Measurements from ENCODE around the gene NHS. TPM values are rescaled to one million over a fixed set of nuclear protein-coding genes. Genes with fewer than 3 reads are reported as not detected.

NHS gene
- total RNA-seq, 1 donor from 2014 or later: 8.6 TPM

GRCh38 chrX:17627026-17627425 is 252.0 kb downstream of the NHS start:
- DNase-seq (ENCODE audit: low read depth): no peak
- H3K36me3 ChIP-seq (ENCODE audit: control insufficient read depth, insufficient read depth, low read length): no peaks in the 10 kb centered on the region
- no peak overlapping the region for H3K4me3 ChIP-seq (ENCODE audit: low read depth, low read length)
- no peak for TF ChIP-seq CTCF (IDR thresholded peaks at IDR 0.05; ENCODE audit: insufficient read depth, low read length, poor library complexity, severe bottlenecking)
- no peaks in the 10 kb centered on the region for H3K27me3 ChIP-seq (ENCODE audit: control insufficient read depth, insufficient read depth, low read length)

- H3K27me3 ChIP-seq (ENCODE audit: control insufficient read depth, insufficient read depth, low read length): no peaks in the 10 kb centered on the region
- no peak for DNase-seq (ENCODE audit: low read depth)
- TF ChIP-seq CTCF (IDR thresholded peaks at IDR 0.05; ENCODE audit: insufficient read depth, low read length, poor library complexity, severe bottlenecking): no peak
- H3K4me3 ChIP-seq (ENCODE audit: low read depth, low read length): no peak overlapping the region
- H3K36me3 ChIP-seq (ENCODE audit: control insufficient read depth, insufficient read depth, low read length): no peaks in the 10 kb centered on the region
Observed at GRCh38 chrX:17628976-17629375, 254.0 kb downstream of the NHS start.

- Histone ChIP-seq H3K4me3 (ENCODE audit: low read depth, low read length) (no peak overlapping the region), H3K36me3 (ENCODE audit: control insufficient read depth, insufficient read depth, low read length) (no peaks in the 10 kb centered on the region), H3K27me3 (ENCODE audit: control insufficient read depth, insufficient read depth, low read length) (no peaks in the 10 kb centered on the region)
- DNase-seq (ENCODE audit: low read depth): no peak
- no peak for TF ChIP-seq CTCF (IDR thresholded peaks at IDR 0.05; ENCODE audit: insufficient read depth, low read length, poor library complexity, severe bottlenecking)
Observed at GRCh38 chrX:17629519-17629918, 254.5 kb downstream of the NHS start.

GRCh38 chrX:17631647-17632046 is 256.6 kb downstream of the NHS start:
- H3K4me3 ChIP-seq (ENCODE audit: low read depth, low read length): no peak overlapping the region
- no peak for DNase-seq (ENCODE audit: low read depth)
- no peaks in the 10 kb centered on the region for H3K27me3 ChIP-seq (ENCODE audit: control insufficient read depth, insufficient read depth, low read length)
- no peaks in the 10 kb centered on the region for H3K36me3 ChIP-seq (ENCODE audit: control insufficient read depth, insufficient read depth, low read length)
- no peak for TF ChIP-seq CTCF (IDR thresholded peaks at IDR 0.05; ENCODE audit: insufficient read depth, low read length, poor library complexity, severe bottlenecking)

- no peak for TF ChIP-seq CTCF (IDR thresholded peaks at IDR 0.05; ENCODE audit: insufficient read depth, low read length, poor library complexity, severe bottlenecking)
- H3K36me3 ChIP-seq (ENCODE audit: control insufficient read depth, insufficient read depth, low read length): no peaks in the 10 kb centered on the region
- no peak overlapping the region for H3K4me3 ChIP-seq (ENCODE audit: low read depth, low read length)
- DNase-seq (ENCODE audit: low read depth): no peak
- H3K27me3 ChIP-seq (ENCODE audit: control insufficient read depth, insufficient read depth, low read length): no peaks in the 10 kb centered on the region
Observed at GRCh38 chrX:17632942-17633341, 257.9 kb downstream of the NHS start.

- Histone ChIP-seq H3K27me3 (ENCODE audit: control insufficient read depth, insufficient read depth, low read length) (no peaks in the 10 kb centered on the region), H3K36me3 (ENCODE audit: control insufficient read depth, insufficient read depth, low read length) (no peaks in the 10 kb centered on the region), H3K4me3 (ENCODE audit: low read depth, low read length) (no peak overlapping the region)
- no peak for TF ChIP-seq CTCF (IDR thresholded peaks at IDR 0.05; ENCODE audit: insufficient read depth, low read length, poor library complexity, severe bottlenecking)
- DNase-seq (ENCODE audit: low read depth): no peak
Observed at GRCh38 chrX:17633546-17633945, 258.5 kb downstream of the NHS start.

Measured in kidney epithelial cell (primary cell).